ENCODE results near the gene ABITRAM.
"Not testable (repeated sequence)": the region's sequence is repeated elsewhere in the genome, so short reads cannot be mapped to it uniquely, and the experiment has no call there.

Gene ABITRAM

DNA sequence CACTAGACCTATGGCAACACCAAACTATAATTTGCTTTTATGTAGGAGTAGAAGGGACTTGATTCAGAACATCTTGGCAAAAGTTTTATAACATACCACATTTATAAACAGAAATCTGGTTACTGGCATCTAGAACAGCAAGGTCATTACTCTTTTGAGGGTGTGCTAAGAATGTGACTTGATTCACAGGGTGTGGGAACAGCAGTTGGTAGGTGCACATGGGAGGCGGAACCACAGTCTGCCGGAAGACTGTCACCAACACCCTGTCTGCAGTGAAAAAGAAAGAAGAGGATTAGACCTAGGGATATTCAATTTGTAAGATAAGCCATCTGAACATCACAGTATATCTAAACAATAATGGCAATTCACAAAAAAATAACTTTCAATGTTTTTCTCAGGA, 23.3 kb upstream of the ABITRAM start:
- no peak overlapping the region for H3K9ac ChIP-seq (ENCODE audit: insufficient read length, low read depth)
- no peak overlapping the region for H3K4me3 ChIP-seq (ENCODE audit: insufficient read length, low read depth)
- no peak for DNase-seq (ENCODE audit: low read depth, low spot score)
- TF ChIP-seq YY1 (IDR thresholded peaks at IDR 0.05; ENCODE audit: insufficient read depth, insufficient read length) (no peak), SUZ12 (IDR thresholded peaks at IDR 0.05; ENCODE audit: extremely low read depth, insufficient read depth, insufficient read length) (no peak), ZNF274 (IDR thresholded peaks at IDR 0.05; ENCODE audit: low read depth, low read length) (no peak)
- H3K4me1 ChIP-seq (ENCODE audit: insufficient read depth, insufficient read length), result no peaks in the 10 kb centered on the region
- no peaks in the 10 kb centered on the region for H3K9me3 ChIP-seq (ENCODE audit: insufficient read depth, low read length)
- peaks cover 78% of the 10 kb centered on the region for H3K36me3 ChIP-seq (ENCODE audit: insufficient read depth, insufficient read length, low read length)
- no peaks in the 10 kb centered on the region for H3K27me3 ChIP-seq (ENCODE audit: insufficient read depth, insufficient read length)

DNA sequence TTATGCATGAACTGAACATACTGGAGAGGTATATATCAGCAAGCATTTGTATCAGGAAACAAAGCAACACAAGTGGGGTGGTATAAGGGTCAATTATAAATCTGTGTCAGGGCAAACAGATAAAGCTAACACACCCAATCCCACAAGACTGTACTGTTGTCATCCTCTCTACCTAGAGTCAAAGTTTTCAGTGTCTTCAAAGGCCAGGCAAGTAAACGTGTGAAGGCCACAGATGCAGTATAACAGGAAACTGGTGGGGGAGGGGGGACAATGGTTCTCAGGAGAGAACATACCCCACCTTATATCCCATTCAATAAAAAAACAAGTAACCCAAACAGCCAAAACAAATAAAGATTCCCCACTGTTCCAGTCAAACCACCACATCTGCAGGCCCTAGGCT, 22.4 kb upstream of the ABITRAM start:
- Histone ChIP-seq H3K4me3 (ENCODE audit: insufficient read length, low read depth) (no peak overlapping the region), H3K36me3 (ENCODE audit: insufficient read depth, insufficient read length, low read length) (peaks cover 78% of the 10 kb centered on the region), H3K9me3 (ENCODE audit: insufficient read depth, low read length) (no peaks in the 10 kb centered on the region), H3K9ac (ENCODE audit: insufficient read length, low read depth) (no peak overlapping the region), H3K4me1 (ENCODE audit: insufficient read depth, insufficient read length) (no peaks in the 10 kb centered on the region), H3K27me3 (ENCODE audit: insufficient read depth, insufficient read length) (no peaks in the 10 kb centered on the region)
- DNase-seq (ENCODE audit: low read depth, low spot score), result no peak
- TF ChIP-seq ZNF274 (IDR thresholded peaks at IDR 0.05; ENCODE audit: low read depth, low read length) (no peak), YY1 (IDR thresholded peaks at IDR 0.05; ENCODE audit: insufficient read depth, insufficient read length) (no peak), SUZ12 (IDR thresholded peaks at IDR 0.05; ENCODE audit: extremely low read depth, insufficient read depth, insufficient read length) (no peak)

DNA sequence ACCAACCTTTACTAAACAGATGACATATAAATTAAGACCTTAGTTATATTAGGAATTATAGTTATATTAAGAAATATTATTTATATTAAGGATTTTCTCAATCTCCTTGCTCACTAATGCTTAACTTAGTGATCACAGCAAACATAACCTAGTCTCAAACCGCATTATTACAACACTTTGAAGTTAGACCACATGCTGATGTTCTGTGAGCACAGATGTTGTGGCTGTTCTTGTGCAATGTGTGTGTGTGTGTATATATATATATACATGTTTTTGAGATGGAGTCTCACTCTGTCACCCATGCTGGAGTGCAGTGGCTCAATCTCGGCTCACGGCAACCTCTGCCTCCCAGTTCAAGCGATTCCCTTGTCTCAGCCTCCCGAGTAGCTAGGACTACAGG, 20.8 kb upstream of the ABITRAM start:
- Histone ChIP-seq H3K36me3 (ENCODE audit: insufficient read depth, insufficient read length, low read length) (peaks cover 77% of the 10 kb centered on the region), H3K4me3 (ENCODE audit: insufficient read length, low read depth) (no peak overlapping the region), H3K4me1 (ENCODE audit: insufficient read depth, insufficient read length) (no peaks in the 10 kb centered on the region), H3K9me3 (ENCODE audit: insufficient read depth, low read length) (no peaks in the 10 kb centered on the region), H3K9ac (ENCODE audit: insufficient read length, low read depth) (no peak overlapping the region), H3K27me3 (ENCODE audit: insufficient read depth, insufficient read length) (no peaks in the 10 kb centered on the region)
- no peak for DNase-seq (ENCODE audit: low read depth, low spot score)
- TF ChIP-seq ZNF274 (IDR thresholded peaks at IDR 0.05; ENCODE audit: low read depth, low read length) (no peak), YY1 (IDR thresholded peaks at IDR 0.05; ENCODE audit: insufficient read depth, insufficient read length) (no peak), SUZ12 (IDR thresholded peaks at IDR 0.05; ENCODE audit: extremely low read depth, insufficient read depth, insufficient read length) (no peak)

DNA sequence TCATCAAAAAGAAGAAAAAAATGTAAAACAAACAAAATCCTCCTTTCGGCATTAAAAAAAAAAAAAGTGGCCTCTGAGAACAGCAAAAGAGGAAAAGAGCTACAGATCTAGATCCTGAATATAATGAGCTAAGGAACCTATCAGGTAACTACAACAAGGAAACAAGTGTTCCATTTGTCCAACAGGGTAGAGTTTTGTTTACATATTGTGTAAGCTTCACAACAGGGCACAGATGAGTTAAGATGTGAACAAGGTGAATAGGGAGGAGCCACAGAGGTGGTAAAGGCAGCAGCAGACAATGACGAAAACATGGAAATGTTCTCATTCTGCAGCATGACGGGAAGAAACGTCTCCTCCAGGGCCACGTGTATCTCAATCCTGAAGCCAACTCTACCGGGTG, 14.7 kb upstream of the ABITRAM start:
- peaks cover 82% of the 10 kb centered on the region for H3K36me3 ChIP-seq (ENCODE audit: insufficient read depth, insufficient read length, low read length)
- H3K27me3 ChIP-seq (ENCODE audit: insufficient read depth, insufficient read length), result no peaks in the 10 kb centered on the region

DNA sequence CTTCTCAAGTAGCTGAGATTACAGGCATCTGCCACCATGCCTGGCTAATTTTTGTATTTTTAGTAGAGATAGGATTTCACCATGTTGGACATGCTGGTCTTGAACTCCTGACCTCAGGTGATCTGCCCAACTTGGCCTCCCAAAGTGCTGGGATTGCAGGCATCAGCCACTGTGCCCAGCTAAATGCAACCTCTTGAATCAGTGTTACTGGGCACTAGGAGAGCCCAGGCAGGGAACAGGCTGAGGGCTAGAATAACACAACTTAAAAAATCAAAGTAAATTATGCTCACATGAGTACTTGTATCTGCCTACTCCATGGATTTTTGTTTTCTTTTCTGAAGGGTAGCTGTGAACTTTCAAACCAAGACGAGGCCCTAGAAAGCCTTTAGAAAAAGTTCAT, 13.8 kb upstream of the ABITRAM start:
- not testable (repeated sequence) for H3K9ac ChIP-seq (ENCODE audit: insufficient read length, low read depth); DNase-seq (ENCODE audit: low read depth, low spot score)
- peaks cover 86% of the 10 kb centered on the region for H3K36me3 ChIP-seq (ENCODE audit: insufficient read depth, insufficient read length, low read length)

More for the DNA sequence above, 14.7 kb upstream of the ABITRAM start:
- no peaks in the 10 kb centered on the region for H3K9me3 ChIP-seq (ENCODE audit: insufficient read depth, low read length)
- no peak for DNase-seq (ENCODE audit: low read depth, low spot score)
- H3K4me3 ChIP-seq (ENCODE audit: insufficient read length, low read depth), result no peak overlapping the region
- H3K4me1 ChIP-seq (ENCODE audit: insufficient read depth, insufficient read length), result no peaks in the 10 kb centered on the region
- no peak for TF ChIP-seq ZNF274 (IDR thresholded peaks at IDR 0.05; ENCODE audit: low read depth, low read length)
- TF ChIP-seq YY1 (IDR thresholded peaks at IDR 0.05; ENCODE audit: insufficient read depth, insufficient read length), result no peak
- no peak for TF ChIP-seq SUZ12 (IDR thresholded peaks at IDR 0.05; ENCODE audit: extremely low read depth, insufficient read depth, insufficient read length)
- H3K9ac ChIP-seq (ENCODE audit: insufficient read length, low read depth), result no peak overlapping the region

DNA sequence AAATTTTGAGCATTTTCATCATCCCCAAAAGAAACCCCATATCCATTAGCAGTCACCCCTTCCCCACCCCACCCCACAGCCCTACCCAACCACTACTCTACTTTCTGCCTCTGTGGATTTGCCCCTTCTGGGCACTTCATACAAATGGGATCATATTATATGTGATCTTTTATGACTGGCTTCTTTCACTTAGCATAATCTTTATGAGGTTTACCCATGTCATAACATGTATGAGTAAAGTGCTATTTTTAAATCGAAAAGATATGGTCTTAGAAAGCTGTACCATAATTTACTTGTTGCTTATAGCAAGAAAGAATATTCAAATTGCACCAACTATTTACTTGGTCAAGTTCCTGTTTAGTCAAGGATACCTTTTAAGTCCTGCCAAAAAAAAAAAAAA, 13.0 kb upstream of the ABITRAM start:
- no peaks in the 10 kb centered on the region for H3K4me1 ChIP-seq (ENCODE audit: insufficient read depth, insufficient read length)
- no peak overlapping the region for H3K4me3 ChIP-seq (ENCODE audit: insufficient read length, low read depth)
- no peak for TF ChIP-seq SUZ12 (IDR thresholded peaks at IDR 0.05; ENCODE audit: extremely low read depth, insufficient read depth, insufficient read length)
- no peak for TF ChIP-seq YY1 (IDR thresholded peaks at IDR 0.05; ENCODE audit: insufficient read depth, insufficient read length)
- no peak for TF ChIP-seq ZNF274 (IDR thresholded peaks at IDR 0.05; ENCODE audit: low read depth, low read length)
- no peak for DNase-seq (ENCODE audit: low read depth, low spot score)
- H3K27me3 ChIP-seq (ENCODE audit: insufficient read depth, insufficient read length), result no peaks in the 10 kb centered on the region
- H3K36me3 ChIP-seq (ENCODE audit: insufficient read depth, insufficient read length, low read length), result peaks cover 87% of the 10 kb centered on the region
- H3K9me3 ChIP-seq (ENCODE audit: insufficient read depth, low read length), result no peaks in the 10 kb centered on the region
- no peak overlapping the region for H3K9ac ChIP-seq (ENCODE audit: insufficient read length, low read depth)

More for the DNA sequence above, 13.8 kb upstream of the ABITRAM start:
- H3K27me3 ChIP-seq (ENCODE audit: insufficient read depth, insufficient read length); H3K4me1 ChIP-seq (ENCODE audit: insufficient read depth, insufficient read length); H3K9me3 ChIP-seq (ENCODE audit: insufficient read depth, low read length); H3K4me3 ChIP-seq (ENCODE audit: insufficient read length, low read depth): not testable (repeated sequence)

DNA sequence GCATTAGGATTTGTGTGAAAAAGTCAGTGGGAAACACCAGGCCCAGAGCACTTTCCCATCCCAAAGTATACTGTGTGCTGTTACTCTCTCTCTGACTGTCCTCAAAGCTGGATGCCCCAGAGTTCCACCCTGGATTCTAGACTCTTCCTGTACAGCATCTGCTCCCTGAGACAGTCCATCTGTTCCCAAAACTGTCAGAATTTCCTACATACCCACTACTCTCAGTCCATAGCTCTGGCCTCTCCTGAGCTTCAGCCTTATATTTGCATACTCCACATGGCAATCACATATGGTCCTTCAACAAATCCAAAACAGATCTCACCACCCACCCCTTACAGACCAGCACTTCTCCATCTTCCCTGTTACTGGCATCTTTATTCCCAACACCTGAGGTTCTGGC, 9.7 kb upstream of the ABITRAM start:
- no peaks in the 10 kb centered on the region for H3K4me1 ChIP-seq (ENCODE audit: insufficient read depth, insufficient read length)
- no peak for DNase-seq (ENCODE audit: low read depth, low spot score)
- no peak overlapping the region for H3K4me3 ChIP-seq (ENCODE audit: insufficient read length, low read depth)
- H3K9me3 ChIP-seq (ENCODE audit: insufficient read depth, low read length), result no peaks in the 10 kb centered on the region
- H3K9ac ChIP-seq (ENCODE audit: insufficient read length, low read depth), result no peak overlapping the region
- H3K27me3 ChIP-seq (ENCODE audit: insufficient read depth, insufficient read length), result no peaks in the 10 kb centered on the region
- TF ChIP-seq SUZ12 (IDR thresholded peaks at IDR 0.05; ENCODE audit: extremely low read depth, insufficient read depth, insufficient read length), result no peak
- TF ChIP-seq YY1 (IDR thresholded peaks at IDR 0.05; ENCODE audit: insufficient read depth, insufficient read length), result no peak
- no peak for TF ChIP-seq ZNF274 (IDR thresholded peaks at IDR 0.05; ENCODE audit: low read depth, low read length)
- peaks cover 93% of the 10 kb centered on the region for H3K36me3 ChIP-seq (ENCODE audit: insufficient read depth, insufficient read length, low read length)

DNA sequence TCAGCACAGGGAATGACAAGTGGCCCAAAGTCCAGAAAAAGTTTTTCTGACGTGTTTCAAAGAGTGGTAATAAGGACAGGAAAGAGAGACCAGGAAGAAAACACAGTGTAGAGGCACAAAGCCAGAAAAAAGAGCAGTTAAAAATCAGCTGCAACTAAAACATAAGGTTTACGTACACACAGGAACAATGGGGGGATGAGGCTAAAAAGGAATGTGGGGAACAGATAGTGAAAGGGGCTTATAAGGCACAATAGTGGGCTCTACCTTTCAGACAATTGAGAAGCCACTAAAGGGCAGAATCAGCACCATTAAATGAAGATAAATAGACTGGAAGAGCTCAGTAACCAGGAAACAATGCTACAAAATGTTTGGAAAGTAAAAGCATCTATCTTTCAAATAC, 5.8 kb upstream of the ABITRAM start:
- H3K9me3 ChIP-seq (ENCODE audit: insufficient read depth, low read length), result no peaks in the 10 kb centered on the region
- no peaks in the 10 kb centered on the region for H3K27me3 ChIP-seq (ENCODE audit: insufficient read depth, insufficient read length)
- TF ChIP-seq YY1 (IDR thresholded peaks at IDR 0.05; ENCODE audit: insufficient read depth, insufficient read length) (no peak), SUZ12 (IDR thresholded peaks at IDR 0.05; ENCODE audit: extremely low read depth, insufficient read depth, insufficient read length) (no peak), ZNF274 (IDR thresholded peaks at IDR 0.05; ENCODE audit: low read depth, low read length) (no peak)
- no peak overlapping the region for H3K4me3 ChIP-seq (ENCODE audit: insufficient read length, low read depth)
- no peak for DNase-seq (ENCODE audit: low read depth, low spot score)
- H3K9ac ChIP-seq (ENCODE audit: insufficient read length, low read depth), result no peak overlapping the region
- H3K4me1 ChIP-seq (ENCODE audit: insufficient read depth, insufficient read length), result peaks cover 2% of the 10 kb centered on the region
- H3K36me3 ChIP-seq (ENCODE audit: insufficient read depth, insufficient read length, low read length), result peaks cover 66% of the 10 kb centered on the region

Measured in NT2/D1 (cell line).